Posterior cingulate gyrus (tissue), 11 donors: Measurements from ENCODE around the gene DDR1.
A peak's percentile ranks its signal among the peaks of the same experiment; 100 is the strongest.

Experiments used
- DNase-seq, 10 donors: peaks; one replicate each; pipeline versions ENCODE4 v3.0.0 to v3.0.0-alpha.2; 2020 to 2021; ENCODE audit warnings: mixed read lengths in 3 of 10
- intact Hi-C: fragments of 100-400 bp; cut with DNase I; formaldehyde crosslinking; loops from one replicate; pipeline ENCODE4 v1.15.1; 2023

DDR1 gene

GRCh38 chr6:30883685-30884520 lies at the start of gene DDR1:
TSS of gene DDR1 (plus strand) at chr6:30884519. CDS start at chr6:30888730, 4,211 bp downstream.
- DNase-seq = peak in 8 of 10 donors; percentile 70 to 97 (median 82)

GRCh38 chr6:30834646-30835045 lies 49.7 kb upstream of the DDR1 start:
- intact Hi-C loops = no loop called here
- no peak for DNase-seq

More at GRCh38 chr6:30883685-30884520, at the start of gene DDR1:
- intact Hi-C loops = loop anchor here (2.0 to 10.0 kb wide), 2 partner anchors 31 to 209 kb away; partner anchors contain the start of genes DHX16 and VARS2

GRCh38 chr6:30835576-30835975 lies 48.7 kb upstream of the DDR1 start:
- intact Hi-C loops = no loop called here
- DNase-seq = peak in 1 of 10 donors; percentile 1

DNA sequence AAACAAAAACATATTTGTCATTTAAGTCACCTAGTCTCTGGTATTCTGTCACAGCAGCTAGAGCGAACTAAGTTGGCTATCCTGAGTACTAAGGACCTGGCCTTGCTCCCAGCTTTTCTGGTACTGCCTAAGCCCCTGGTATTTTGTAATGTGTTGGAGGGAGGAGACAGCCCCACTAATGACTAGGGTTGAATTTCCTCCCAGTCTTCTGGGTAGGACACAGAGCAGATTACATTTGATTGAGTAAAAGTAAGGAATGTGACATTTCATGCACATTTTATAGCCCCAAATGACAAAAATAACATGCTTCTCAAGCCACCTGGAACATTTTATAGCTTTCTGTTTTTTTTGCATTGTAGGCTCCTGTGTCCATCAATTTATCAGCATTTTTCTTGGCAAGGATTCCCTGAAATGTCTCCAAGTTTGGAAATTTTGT lies 47.9 kb upstream of the DDR1 start:
- intact Hi-C loops = no loop called here
- peak in 1 of 10 donors; percentile 44 for DNase-seq

- peak in 1 of 10 donors; percentile 4 for DNase-seq
- intact Hi-C loops = no loop called here
Observed at GRCh38 chr6:30836957-30837356, 47.4 kb upstream of the DDR1 start.

DNA sequence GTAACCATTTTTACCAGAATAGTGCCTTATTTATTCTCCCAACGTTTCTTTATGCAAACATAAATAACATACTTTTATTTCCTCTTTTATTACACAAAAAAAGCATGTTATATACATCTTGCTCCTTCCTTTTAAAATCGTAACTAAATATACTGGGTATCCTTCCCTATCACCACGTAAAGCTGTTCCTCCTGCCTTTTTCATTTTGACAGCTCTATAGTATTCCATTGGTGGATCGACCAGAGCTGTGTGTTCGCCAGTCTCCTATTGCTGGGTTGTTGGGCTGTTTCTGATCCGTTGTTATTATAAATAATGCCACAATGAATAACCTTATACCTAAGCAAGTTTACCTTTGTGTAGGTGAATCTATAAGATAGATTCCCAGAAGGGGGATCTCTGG lies 46.9 kb upstream of the DDR1 start:
- intact Hi-C loops = no loop called here
- DNase-seq = no peak

DNA sequence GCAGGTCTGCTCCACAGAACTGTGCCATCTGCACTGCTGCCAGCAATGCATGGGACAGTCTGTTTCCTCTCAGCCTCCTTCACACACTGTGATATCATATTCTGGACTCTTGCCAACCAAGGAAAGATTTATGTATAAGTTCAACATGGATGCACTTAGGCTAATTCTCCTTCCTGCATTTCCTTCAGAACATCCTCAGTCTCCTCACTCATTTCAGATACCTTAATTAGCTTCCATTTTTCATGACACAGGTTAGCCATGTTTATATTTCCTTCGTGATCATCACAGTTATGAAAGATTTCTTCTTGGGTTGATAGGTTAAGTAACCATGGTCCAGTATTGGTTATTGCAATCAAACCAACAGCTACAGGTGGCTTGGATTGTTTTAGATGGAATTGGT lies 46.4 kb upstream of the DDR1 start:
- intact Hi-C loops = no loop called here
- no peak for DNase-seq

- peak in 1 of 10 donors; percentile 63 for DNase-seq
- intact Hi-C loops = no loop called here
Observed at GRCh38 chr6:30839671-30840070, 44.6 kb upstream of the DDR1 start.

DNA sequence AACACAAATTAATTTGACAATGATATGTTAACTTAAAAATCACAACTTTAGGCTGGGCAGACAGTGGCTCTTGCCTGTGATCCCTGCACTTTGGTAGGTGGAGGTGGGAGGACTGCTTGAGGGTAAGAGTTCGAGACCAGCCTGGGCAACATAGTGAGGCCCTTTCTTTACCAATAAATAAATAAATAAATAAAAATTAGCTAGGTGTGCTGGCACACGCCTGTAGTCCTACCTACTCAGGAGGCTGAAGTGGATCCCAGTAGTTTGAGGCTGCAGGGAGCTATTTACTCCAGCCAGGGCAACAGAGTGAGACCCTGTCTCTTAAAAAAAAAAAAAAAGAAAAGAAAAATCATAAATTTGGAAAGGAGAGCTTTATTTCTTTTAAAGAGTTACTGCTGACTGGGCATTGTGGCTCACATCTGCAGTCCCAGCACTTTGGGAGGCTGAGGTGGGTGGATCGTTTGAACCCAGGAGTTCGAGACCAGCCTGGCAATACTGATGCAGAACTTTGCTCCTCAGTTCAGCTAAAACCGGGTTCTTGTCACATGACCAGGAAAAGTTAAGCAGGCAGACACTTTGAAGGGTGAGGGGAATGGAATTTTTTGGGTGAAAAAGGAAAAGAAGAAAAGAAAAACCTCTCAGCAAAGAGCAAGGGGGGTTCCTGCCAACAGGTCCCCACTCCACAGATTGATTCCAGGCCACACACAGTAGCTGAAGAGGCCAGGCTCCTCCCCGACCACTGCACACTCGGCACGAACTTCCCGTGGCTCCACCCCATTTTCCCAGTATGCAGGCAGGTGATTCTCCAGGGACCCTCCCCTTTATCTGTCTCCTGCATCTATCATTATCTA lies 44.0 kb upstream of the DDR1 start:
- intact Hi-C loops = no loop called here
- DNase-seq = peak in 1 of 10 donors; percentile 55

GRCh38 chr6:30840935-30841643 lies 43.2 kb upstream of the DDR1 start:
- DNase-seq = no peak
- intact Hi-C loops = no loop called here

- intact Hi-C loops = no loop called here
- no peak for DNase-seq
Observed at GRCh38 chr6:30841644-30842504, 42.4 kb upstream of the DDR1 start.

DNA sequence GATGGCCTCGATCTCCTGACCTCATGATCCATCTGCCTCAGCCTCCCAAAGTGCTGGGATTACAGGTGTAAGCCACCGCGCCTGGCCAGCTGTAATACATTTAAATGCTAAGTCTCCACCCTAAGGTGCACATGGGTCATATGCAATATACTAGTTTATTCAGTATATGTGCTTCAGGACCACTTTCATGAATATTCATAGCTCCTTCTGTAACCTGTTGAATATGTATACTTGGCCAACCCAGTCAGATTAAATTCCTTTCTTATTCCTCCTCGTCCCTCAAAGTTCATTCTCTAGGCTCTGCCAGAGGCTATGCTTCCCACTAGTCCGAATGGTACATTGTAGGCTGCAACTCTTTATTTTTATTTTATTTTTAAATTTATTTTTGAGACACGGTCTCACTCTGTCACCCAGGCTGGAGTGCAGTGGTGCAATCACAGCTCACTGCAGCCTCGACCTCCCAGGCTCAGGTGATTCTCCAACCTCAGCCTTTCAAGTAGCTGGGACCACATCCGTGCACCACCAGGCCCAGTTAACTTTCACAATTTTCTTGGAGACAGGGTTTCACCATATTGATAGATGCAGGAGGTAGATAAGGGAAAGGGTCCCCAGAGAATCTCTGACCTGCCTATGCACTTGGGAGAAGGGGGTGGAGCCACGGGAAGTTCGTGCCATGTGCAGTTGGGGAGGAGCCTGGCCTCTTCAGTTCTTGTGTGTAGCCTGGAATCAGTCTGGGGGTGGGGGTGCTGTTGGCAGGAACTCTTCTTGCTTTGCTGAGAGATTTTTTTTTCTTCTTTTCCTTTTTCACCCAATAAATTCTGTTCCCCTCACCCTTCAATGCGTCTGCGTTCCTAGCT lies 41.3 kb upstream of the DDR1 start:
- intact Hi-C loops = no loop called here
- DNase-seq = no peak

- intact Hi-C loops = no loop called here
Observed at GRCh38 chr6:30843611-30843998, 40.7 kb upstream of the DDR1 start.

DNA sequence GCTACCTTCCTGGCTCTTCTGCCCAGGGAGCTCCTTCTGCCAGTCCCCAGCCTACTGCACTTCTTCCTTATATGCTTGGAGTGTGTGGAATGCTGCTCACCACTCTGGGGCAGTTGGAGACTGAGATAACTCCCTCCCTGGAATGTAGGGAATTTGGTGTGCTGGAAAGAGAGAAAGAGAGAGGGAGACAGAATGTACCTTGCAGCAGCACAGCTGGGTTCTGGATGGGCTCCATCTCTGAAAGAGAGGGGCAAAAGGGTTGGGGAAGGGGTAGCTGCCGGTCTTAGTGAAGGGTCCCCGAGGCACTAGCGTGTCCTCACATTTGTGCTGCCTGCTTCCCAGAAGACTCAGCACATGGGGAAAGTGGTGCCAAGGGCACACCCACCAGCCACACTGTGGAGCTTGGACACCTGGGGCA lies 40.2 kb upstream of the DDR1 start:
- DNase-seq = no peak

More at GRCh38 chr6:30843611-30843998, 40.7 kb upstream of the DDR1 start:
- DNase-seq = no peak

GRCh38 chr6:30845183-30845582 lies 39.1 kb upstream of the DDR1 start:
- intact Hi-C loops = no loop called here
- no peak for DNase-seq

More for the DNA sequence above, 40.2 kb upstream of the DDR1 start:
- intact Hi-C loops = no loop called here

DNA sequence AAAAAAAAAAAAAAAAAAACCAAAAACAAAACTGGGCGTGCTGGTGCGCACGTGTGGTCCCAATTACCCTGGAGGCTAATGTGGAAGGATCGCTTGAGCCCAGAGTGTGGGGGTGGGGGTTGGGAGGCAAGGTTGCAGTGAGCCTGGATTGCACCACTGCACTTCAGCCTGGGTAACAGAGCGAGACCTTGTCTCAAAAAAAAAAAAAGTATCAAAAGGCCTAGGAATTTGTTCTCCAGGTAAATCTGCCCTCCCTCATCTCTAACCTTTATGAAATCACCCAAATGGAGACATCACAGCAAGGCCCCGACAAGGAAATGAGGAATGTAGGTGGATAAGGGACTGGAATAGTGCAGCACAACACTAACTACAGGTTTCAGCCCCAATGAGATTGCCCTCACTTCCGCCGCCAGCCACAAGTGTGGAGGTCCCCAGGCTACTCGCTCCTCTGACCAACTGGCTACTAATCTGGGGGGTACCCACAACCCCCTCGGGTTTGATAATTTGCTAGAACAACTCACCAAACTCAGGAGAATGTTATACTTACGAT lies 36.8 kb upstream of the DDR1 start:
- intact Hi-C loops = no loop called here
- no peak for DNase-seq

GRCh38 chr6:30847971-30848436 lies 36.3 kb upstream of the DDR1 start:
- no peak for DNase-seq
- intact Hi-C loops = no loop called here

- intact Hi-C loops = no loop called here
- DNase-seq = no peak
Observed at GRCh38 chr6:30849903-30850651, 34.2 kb upstream of the DDR1 start.
